ENCODE data around the gene SHC4.

The SHC4 gene

DNA sequence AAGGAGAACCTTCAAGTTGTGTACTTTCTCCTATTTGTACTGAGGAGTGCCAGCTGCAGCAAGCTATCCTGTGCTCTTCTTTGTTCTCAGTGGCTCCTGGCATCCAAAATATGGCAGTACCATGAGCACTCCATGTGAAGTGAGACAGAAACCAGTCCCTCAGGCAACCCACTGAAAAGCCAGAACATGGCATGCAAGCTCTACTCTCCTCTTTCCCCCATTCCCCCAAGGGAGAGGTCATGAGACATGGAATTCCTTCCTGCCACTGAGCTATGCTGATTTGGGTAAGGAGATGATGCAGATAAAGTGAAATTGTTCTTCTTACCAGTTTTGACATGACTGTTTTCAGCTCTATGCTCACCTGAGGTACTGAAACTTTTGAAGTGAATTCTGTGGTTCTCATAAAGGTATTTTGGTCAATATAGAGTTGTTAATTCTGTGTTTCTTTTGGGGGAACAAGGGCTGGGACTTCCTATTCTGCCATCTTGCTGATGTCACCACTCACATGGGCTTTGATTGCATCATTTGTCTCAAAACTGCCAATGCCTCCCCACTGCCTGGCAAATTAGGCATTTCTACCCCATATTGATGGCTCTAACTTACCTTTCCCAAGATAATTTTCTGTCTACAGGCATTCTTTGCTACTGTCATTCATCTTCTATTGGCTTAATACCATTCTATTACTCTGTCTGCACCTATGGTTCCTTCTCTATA lies 130.0 kb downstream of the SHC4 start:
- no peak for DNase-seq

DNA sequence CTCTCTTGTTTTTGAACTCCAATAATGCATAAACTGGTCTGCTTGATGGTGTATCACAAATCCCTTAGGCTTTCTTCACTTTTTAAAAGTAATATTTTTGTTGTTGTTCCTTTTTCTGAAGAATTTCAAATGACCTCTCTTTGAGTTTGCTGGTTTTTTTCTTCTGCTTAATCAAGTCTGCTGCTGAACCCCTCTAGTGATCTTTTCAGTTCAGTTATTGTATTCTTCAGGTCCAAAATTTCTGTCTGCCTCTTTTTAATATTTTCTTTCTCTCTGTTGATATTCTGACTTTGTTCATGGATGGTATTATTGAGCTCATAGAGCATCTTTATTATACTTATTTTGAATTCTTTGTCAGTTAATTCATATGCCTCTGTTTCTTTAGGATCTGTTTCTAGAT lies 131.1 kb downstream of the SHC4 start:
- no peak for DNase-seq

DNA sequence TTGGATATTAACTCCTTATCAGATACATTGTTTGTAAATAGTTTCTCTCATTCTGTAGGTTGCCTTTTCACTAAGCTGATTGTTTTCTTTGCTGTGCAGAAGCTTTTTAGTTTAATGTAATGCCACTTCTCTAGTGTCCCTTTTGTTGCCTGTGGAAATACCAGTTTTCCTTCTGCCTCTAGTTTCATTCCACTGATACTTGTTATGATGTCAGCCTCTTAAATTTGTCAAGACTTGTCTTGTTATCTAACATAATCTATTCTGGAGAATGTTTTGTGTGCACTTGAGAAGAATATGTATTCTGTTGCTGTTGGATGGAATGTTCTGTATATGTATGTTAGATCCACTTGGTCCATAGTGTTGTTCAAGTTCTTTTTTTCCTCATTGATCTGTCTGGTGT lies 134.8 kb downstream of the SHC4 start:
- DNase-seq: no peak

DNA sequence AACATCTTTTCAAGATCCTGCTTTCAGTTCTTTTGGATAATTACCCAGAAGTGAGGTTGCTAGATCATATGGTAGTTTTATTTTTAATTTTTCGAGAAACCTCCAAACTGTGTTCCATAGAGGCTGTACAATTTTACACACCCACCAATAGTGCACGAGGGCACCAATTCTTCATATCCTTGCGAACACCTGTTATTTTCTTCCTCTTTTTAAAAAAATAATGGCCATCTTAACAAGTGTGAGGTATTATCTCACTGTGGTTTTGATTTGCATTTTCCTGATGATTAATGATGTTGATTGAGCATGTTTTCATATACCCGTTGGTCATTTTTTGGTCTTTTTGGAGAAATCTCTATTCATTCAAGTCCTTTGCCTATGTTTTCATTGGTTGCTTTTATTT lies 135.2 kb downstream of the SHC4 start:
- DNase-seq: no peak

DNA sequence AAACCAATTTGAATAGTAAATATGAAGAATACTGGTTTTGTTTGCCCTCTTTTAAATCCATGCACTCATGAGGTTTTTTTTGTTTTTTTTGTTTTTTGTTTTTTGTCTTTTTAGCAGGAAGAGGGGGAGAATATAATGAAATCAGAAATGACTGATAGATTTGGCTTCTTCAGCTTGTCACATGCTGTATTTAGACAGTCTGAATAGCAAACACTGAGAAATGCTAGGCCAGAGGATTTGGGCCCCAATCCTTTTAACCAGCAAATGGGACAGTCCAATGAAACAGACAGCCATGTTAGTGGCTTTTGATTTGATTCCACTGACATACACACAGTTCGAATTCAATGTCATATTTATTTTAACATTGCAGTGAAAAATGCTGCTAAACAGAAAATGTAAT lies 138.6 kb downstream of the SHC4 start:
- DNase-seq: no peak

DNA sequence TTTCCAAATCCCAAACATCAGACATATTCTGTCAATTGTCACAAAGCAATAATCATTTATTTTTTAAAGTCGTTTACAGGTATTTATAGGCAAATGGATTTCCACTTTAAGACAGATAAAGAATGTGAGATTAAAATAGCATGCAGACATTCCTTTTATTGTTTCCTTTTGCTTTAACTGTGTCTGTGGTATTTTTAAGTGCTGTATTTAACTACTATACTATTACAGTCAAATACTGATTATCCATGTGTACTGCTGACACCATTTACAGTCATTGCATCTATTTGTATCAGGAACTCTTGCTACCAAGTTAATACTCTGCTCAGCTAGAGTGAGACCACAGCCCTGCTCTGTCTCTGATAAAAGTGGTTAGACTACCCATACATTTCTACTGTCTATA lies 140.0 kb downstream of the SHC4 start:
- no peak for DNase-seq

DNA sequence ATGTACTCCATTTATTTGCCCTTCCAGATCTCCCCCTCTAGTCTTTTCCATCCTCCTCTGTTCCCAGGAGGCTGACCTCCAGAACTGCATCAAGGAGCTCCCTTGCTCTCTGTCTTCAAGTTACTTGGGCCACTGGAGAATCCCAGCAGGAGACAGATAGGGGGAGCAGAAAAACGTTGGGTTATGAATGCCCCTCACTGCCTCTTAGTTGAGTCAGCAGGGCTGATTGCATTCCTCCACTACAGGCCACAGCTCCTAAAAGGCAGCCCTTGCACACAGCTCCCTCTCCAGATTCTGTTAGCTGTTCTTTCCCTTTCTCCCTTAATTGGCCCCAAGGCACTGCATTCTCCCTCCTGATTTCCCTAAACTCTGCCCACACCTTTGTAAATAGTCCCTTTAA lies 140.5 kb downstream of the SHC4 start:
- no peak for DNase-seq

DNA sequence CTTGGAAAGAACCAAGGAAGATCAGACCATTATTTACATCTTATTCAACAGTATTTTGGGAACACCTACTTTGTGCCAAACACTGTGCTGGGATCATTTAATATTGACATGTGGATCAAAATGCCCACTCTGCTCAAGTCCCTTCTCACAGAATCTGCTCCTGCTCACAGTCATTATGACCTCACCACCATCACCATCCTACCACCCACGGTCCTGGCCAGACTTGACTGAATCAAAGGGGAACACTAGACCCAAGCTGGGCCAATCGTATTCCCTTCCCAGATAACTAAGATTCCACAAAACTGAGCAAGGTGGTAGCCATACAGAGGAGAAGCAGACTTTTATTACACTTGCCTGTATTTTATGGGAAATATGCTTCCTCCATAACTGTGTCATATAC lies 149.4 kb downstream of the SHC4 start:
- peak; percentile 16 for DNase-seq

DNA sequence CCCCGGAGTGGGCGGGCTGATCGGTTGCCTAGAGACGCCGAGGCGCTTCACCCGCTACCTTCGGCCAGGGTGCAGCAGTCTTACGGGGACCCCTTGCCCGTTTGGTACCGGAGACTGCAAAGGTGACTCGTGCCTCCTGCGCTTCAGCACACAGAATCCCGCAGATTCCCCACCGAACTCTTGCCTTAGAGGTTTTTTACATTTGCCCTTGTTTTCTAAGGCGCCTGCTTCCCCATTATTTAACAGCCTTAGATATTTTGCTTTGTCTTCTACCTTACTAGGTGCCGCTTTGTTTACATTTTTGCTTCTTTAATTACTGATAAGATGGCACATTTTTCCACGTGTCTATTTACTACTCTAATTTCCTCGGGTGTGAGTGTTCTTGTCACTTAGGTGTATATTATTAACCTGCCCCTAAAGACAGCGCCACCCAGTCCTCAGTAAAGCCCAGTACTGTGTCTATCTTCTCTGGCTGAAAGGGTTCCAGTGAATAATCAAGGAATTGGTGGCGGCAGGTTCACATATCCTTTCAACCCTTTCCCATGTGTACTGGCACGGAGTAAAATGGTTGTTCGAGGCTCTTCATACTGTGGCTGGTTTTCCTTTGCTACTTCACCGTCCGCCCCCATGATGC lies 152.3 kb downstream of the SHC4 start:
- no peak for DNase-seq

DNA sequence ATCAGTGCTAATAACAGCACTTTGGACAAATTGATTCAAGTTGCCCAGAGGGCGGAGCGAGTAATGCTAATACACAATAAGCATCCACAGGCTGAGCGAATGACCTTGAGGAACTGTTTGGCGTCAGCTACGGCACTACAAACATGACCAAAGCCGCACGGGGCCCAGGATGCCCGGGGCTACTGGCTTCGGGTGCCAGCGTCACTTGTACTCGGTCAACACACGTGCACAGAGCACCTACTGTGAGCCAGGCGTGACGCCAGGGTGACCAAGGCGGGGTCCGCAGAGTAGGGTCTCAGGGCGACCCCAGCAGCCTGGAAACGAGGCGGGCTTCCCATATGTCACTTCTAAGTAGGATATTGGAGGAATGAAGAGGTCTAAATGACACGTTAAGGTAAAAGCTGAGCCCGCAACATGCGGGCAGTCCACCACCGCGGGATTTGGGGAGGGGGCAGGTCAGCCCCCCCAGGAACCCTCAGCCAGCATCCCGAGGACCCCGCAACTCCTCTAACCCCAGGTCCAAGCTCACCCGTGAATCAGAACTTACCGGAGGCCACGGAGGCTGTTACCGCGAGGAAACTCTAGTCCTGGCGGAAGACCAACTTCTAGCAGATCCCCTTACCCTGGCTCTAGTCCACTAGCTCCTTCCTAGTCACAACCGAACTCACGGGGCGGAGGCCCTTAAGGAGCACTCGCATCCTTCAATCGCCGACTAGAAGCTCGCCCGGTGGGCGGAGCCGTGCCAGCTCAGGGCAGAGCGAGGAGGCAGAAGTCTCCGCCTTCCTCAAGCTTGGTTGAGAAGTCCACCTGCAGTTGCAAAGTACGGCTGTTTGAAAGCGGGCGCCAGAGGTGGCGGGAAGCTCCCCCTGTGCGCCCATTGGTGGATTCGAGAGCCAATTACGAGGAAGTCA lies 153.1 kb downstream of the SHC4 start, which contains the start of gene CEP152:
Gene CEP152 (minus strand): TSS at position 656 of the 911 bp plus-strand sequence. CDS start 5,420 bp downstream, outside the sequence.
- peak; percentile 98 for DNase-seq

DNA sequence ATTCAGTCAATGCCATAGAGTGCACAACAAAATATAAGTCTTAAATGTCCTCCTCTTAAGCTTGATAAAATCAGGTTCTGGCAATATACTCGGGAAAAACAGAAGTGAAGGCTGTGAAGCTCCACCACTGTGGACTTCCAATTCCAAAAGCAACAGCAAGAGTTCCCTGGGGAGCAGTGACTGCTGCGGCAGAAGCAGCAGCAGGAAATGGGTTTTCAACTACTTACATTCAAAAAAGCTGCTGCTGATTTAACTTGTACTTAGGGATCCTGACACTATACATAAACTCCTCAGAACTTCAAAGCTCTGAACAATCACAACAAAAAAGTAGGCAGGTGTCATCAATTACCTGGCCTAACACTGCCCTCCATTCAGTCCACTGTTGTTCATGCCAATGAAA lies 157.6 kb downstream of the SHC4 start:
- no peak for DNase-seq

DNA sequence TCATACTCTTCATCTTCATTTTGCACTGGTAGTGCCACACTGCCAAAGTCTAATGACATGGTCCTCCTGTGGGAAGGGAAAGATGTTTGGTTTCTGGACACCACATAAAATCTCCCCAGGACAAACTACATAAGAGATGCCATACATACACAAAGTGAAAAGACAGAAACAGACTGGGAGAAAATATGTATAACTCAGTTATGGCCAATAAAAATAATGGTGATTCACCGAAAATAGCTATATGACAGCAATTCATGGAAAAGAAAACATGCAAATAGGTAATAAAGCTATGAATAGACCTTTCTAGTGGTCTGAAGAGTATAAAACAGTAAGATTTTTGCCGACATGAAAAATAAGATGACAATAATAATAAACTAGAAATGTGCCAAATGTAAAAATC lies 158.1 kb downstream of the SHC4 start:
- DNase-seq: no peak

DNA sequence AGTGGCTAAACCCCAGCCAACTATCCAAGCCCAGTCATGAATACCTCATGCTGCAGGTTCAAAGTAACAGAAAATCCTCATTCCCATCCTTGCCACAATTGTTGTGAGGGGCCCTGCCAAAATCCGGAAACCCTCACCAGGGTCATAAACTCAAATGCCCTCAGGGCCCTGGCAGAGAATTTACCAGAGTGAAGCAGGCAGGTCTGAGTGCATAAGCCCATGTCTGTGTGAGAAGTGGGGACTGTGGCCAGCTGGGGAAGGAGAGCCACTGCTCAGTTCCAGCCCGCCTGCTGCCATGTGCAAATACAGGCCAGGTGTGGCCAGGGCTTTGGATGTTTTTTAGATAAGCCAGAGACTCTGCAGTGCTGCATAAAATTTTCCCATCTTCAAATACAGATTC lies 159.8 kb downstream of the SHC4 start:
- DNase-seq: no peak

DNA sequence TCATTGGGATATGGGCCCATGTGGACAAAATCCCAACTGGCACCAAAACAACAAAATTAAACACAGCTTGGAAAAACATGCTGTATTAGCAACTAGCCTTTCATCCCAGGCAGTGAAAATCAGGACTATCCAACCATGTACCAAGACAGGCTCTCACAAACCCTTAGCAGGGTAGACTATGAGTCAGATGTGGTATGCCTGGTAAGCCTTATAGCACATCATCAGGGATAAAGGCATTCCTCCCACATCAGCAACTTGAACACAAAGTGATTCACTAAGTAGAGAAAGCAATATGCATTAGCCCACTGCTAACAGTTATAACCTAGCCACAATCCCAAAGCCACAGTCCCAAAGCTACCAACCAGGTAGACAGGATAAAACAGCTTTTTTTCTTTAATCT lies 160.9 kb downstream of the SHC4 start:
- no peak for DNase-seq

DNA sequence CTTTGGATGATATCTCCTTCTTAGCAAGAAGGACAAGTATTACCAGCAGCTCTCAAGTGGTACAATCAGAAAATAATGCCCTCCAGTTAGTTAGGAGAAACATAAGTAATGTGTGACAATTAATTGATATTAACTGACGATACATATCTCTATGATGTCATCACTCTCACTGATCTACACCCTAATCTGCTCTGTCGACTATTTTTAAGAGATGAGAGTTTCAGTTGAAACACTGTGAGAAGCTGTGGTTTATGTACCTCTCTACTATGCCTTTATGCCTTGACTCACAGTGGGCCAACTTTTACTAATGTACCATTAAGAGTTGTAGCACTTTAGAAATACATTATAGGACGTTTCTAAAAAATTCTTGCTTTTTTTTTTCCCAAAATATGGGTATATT lies 161.5 kb downstream of the SHC4 start:
- no peak for DNase-seq

DNA sequence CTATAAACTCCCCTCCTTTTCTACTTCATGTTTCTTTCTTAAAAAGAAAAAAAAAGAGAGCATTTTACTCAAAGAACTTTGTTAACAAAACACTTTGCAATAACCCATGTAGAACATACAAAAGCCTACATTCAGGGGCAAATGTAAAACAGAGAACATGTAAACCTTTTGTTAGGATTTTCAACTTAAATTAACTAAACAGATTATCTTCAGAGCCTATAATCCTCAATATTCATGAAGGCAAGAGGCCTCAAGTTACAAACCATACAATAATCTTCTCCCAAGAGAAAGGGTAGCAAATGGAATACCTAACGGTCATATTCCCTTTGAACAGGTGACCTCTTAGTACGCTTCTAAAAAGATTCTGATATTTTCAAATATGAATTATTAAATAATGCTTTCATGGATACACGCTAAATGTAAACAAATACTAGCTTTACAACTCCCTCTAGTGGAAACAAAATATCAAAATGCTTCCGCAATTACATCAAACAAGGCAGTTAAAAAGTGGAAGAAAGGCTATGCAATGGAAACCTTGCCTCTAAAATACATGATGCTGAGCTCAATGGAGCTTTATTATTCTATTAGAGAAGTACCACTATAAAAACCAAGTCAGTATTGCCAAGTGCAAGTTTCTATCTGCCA lies 162.8 kb downstream of the SHC4 start:
- DNase-seq: no peak

DNA sequence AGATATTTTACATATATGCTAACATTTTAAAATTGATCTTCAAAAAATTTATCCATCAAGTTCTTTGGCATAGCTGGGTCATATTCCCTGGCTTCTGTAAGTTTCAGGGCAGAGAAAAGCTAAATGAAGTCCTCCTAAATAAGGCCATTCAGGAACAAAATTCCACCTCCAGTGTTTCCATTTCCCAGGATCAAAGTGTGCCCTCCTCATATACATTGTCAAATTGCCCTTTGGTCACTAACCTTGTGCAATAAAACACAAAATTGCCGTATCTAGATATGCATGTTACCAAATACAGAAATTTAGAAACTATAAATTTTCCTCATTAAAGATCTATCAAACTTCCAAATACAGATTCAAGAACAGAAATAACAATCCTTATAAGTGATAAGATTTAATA lies 163.5 kb downstream of the SHC4 start:
- no peak for DNase-seq

DNA sequence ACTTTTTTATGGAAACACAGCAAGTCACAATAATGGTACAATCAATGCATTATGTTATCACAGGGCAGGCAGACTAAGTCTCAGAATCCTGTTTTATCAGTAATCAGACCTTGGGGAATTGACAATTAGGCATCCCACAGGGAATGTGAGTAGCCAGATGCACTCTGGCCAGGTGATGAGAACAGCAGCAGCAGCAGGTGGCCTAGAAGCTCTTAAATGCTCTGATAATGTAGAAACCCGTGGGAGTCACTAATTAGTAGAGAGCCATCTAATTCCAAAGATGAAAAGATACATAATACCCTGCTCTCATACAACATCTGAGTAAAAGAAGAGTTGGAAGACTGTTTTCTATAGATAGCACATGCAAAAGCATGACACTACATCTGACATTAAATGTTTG lies 165.4 kb downstream of the SHC4 start:
- no peak for DNase-seq

DNA sequence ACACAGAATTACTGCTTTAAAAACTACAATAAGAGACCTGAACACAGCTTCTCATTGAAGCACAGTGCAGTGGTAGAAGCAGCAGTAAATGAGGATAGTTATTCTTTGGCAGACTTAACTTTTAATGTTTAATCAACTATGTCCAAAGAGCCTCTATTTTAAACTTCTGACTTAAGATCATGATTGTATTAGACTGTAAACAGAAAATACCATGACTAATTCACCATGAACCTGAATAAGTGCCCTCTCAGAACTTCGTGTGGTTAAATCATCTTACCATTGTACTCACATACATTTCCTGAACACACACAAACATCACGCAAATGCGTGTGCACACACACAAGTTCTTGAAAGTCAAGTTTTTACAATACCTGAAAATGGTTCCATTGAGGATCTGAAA lies 166.8 kb downstream of the SHC4 start:
- no peak for DNase-seq

DNA sequence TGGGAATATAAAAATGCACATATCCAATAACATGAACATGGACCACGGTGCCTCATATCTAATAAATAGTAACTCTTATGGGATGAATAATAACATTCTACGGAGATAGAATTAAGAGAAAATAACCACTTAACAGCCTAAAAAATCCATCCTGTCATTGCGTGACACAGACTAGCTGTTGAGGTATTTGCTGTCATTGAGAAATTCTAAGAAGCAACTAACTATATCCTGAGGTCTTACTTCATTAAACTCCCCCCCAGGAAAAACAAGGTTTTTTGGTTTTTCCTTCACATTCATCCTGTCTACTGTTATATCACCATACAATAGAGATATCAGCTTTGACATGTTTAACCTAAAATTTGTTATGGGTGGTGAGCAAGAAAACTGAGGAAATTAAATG lies 167.2 kb downstream of the SHC4 start:
- no peak for DNase-seq

DNA sequence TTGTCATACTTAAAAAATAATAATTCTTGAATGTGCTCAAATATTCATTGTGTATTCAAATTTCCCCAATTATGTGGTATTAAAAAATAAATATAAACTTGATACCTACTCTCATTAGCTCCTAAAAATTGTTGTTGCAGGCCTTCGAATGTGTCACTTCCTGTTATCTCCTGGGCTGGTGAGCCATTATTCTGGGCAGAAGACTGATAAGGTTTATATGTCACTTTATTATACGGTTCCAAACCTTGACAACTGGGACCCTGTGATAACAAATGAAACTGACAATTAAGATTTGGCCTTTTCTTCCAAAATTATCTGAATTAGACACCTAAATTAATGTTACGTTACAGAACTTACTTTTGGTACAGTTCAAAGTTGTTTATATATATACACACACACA lies 167.8 kb downstream of the SHC4 start:
- no peak for DNase-seq

DNA sequence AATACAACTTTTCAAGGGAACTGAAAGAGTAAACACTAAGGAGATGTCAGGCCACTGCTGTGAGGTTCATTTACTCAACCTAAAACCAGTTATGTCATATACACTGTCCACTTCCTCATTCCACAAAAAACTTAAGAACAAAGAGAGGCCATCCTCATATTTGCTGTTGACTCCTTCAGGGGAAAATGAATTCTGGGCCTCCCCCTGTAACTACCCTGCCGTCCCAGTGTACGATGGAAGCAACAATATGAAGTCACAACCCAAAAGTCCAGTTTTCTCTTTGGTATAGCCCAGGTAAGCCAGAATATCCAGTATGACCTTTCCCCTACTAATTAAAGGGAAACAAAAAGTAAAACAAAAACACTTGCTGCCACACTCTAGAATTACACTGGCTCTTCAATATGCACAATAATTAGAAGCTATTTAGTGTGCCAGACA lies 169.0 kb downstream of the SHC4 start:
- DNase-seq: no peak

DNA sequence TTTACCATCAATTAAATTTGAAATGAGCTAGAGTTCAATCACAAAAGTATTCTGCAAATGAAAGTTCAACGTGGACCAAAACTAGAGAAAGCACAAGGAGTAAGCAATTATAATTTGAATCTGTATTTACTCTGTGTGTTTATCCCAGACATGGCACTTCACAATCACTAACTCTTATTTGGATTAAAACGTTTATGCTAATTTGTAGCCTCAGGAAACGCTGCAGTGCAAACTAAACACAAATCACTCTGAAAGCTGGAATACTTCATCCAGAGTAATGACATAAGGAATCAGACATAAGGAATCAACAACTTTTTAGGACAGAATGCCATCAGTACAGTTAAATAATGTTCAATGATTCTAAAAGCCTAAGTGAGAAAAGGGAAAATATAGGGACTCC lies 171.3 kb downstream of the SHC4 start:
- DNase-seq: no peak
